B cell (primary cell): Measurements from ENCODE around the gene LDB3.

Experiments used
- EZH2 ChIP-seq: IDR thresholded peaks from 2 replicates; pipeline ENCODE4 v1.6.1; 2012; ENCODE audit warnings: borderline replicate concordance, low read depth, mild to moderate bottlenecking, moderate library complexity, low read length; ENCODE audit not compliant: insufficient read depth, poor library complexity, severe bottlenecking
- TF ChIP-seq, protein P1 (sequence below): fragments of 200-600 bp; IDR thresholded peaks from one replicate; pipeline ENCODE4 v1.8.0; 2022; ENCODE audit warnings: antibody characterized with exemption, mild to moderate bottlenecking

DNA sequence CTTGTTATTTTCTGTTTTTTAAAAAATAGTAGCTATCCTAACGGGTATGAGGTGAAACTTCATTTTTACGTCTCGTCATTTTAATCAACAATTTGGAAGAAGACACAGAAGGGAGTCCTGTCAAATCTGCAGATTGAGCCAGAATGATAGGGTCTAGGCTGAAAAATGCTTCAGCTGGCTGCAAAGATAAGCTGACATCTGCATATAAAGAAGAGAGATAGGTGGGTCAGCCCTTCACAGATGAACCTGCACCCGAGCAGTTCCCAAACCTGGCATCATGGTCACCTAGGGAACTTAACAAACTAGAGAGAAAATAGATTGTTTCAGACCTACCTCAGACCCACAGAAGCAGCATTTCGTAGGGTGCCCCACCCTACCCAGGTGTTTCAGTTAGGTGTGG, 52.9 kb downstream of the LDB3 start:
- TF ChIP-seq, protein P1, sequence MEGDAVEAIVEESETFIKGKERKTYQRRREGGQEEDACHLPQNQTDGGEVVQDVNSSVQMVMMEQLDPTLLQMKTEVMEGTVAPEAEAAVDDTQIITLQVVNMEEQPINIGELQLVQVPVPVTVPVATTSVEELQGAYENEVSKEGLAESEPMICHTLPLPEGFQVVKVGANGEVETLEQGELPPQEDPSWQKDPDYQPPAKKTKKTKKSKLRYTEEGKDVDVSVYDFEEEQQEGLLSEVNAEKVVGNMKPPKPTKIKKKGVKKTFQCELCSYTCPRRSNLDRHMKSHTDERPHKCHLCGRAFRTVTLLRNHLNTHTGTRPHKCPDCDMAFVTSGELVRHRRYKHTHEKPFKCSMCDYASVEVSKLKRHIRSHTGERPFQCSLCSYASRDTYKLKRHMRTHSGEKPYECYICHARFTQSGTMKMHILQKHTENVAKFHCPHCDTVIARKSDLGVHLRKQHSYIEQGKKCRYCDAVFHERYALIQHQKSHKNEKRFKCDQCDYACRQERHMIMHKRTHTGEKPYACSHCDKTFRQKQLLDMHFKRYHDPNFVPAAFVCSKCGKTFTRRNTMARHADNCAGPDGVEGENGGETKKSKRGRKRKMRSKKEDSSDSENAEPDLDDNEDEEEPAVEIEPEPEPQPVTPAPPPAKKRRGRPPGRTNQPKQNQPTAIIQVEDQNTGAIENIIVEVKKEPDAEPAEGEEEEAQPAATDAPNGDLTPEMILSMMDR: no peak
- no peak for TF ChIP-seq EZH2
